ENCODE results near the gene CREB5.

The CREB5 gene

DNA sequence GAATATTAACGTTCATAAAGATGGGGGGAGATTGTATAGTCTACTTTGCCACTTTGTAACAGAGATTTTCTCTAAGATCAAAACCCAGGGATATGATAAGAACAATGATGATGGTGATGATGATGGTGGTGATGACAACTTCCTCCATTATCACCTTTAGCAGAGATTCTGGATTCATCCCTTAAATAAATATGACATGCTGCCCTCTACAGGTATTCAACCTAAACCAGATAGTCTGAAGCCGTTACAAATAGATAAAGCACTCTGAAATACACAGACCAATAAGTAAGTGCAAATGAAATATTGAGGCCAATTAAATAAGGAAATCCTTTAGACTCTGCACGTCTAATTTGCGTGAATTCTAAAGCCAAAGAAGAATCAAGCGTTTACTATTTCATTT lies 211.5 kb downstream of the CREB5 start:
- no peak for DNase-seq (ENCODE audit: low read depth in 2 of 2)
- TF ChIP-seq CTCF (IDR thresholded peaks at IDR 0.05; ENCODE audit: low read depth, low read length): no peak

DNA sequence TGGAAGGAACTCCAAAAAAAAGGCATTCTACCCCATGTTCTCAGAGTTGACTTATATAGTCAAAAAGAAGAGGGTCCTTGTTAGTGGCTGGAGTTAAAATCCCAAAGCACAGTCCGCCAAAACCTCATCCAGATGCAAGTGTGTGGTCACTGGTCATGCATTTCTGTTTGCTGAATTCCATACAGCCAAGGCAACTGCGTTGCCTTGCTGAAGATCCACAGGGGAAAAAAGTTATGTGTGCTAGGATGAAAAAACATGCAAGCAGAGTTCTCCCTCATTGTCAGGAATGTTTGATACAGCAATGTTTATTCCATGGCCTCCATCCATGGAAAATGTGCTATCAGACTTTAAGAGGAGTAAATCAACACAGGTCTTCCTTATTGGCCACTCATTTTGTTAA lies 213.1 kb downstream of the CREB5 start:
- no peak for DNase-seq (ENCODE audit: low read depth in 2 of 2)
- no peak for TF ChIP-seq CTCF (IDR thresholded peaks at IDR 0.05; ENCODE audit: low read depth, low read length)
- H3K4me3 ChIP-seq (replicated peaks in 1 of 2; ENCODE audit: low read depth in 2 of 2, low read length in 2 of 2): no peak overlapping the region

More for the DNA sequence above, 211.5 kb downstream of the CREB5 start:
- no peak overlapping the region for H3K4me3 ChIP-seq (replicated peaks in 1 of 2; ENCODE audit: low read depth in 2 of 2, low read length in 2 of 2)

- no peak for TF ChIP-seq CTCF (IDR thresholded peaks at IDR 0.05; ENCODE audit: low read depth, low read length)
- DNase-seq (ENCODE audit: low read depth in 2 of 2): no peak
- no peak overlapping the region for H3K4me3 ChIP-seq (replicated peaks in 1 of 2; ENCODE audit: low read depth in 2 of 2, low read length in 2 of 2)
Measured at GRCh38 chr7:28626221-28626620, 213.9 kb downstream of the CREB5 start.

DNA sequence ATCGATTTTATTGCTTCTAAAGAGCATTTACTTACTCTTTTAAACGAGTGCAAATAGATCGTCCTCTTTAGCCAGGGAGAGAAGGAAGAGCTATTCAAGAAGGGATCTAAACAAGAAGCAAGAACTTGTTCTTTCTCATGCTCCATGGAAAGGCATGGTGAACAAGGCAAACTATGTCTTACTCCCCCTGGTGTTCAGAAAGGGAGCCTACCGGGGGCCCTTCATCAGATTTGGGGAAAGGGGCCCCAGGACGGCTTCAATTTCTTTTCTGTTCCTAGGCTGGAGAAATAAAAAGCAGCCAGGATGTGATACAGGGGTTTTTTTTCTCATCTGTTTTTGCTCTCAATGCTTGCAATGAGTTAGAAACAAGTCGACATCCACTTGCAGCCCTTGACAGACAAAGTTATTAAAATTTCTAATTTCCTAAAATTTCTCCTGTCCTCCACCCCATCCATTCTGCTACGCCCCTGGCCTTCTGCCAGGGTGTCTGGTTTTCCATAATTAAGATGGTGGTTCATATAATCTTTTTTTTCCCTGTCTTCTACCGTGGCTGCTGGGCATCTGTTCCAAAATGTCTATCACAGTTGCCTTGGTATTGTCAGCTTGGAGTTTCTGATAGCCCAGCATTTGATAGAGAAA lies 214.4 kb downstream of the CREB5 start:
- peak; percentile 68 for TF ChIP-seq CTCF (IDR thresholded peaks at IDR 0.05; ENCODE audit: low read depth, low read length)
- no peak overlapping the region for H3K4me3 ChIP-seq (replicated peaks in 1 of 2; ENCODE audit: low read depth in 2 of 2, low read length in 2 of 2)
- DNase-seq (ENCODE audit: low read depth in 2 of 2): peak; percentile 56 to 61

- peak in 1 of 2 donors; percentile 45 for DNase-seq (ENCODE audit: low read depth in 2 of 2)
- H3K4me3 ChIP-seq (replicated peaks in 1 of 2; ENCODE audit: low read depth in 2 of 2, low read length in 2 of 2): no peak overlapping the region
- no peak for TF ChIP-seq CTCF (IDR thresholded peaks at IDR 0.05; ENCODE audit: low read depth, low read length)
Measured at GRCh38 chr7:28627263-28627653, 214.9 kb downstream of the CREB5 start.

DNA sequence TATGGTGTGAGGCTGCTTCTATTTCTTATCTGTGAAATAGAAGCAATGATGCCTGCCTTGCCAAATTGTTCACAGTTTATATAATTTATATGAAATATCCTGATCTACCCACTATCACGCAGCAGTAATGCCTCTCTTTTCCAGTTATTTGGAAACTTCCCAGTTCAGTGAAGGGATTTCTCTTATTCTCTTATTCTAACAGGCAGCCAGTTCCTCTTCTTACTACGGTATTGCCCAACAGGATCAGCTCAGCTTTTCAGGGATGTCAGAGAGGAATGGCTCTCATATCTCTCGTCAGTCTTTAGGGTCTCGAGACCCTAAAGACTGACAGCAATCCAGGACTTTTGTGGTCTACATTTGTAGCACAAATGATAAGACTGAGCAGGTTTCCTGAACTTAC lies 215.6 kb downstream of the CREB5 start:
- H3K4me3 ChIP-seq (replicated peaks in 1 of 2; ENCODE audit: low read depth in 2 of 2, low read length in 2 of 2): no peak overlapping the region
- DNase-seq (ENCODE audit: low read depth in 2 of 2): no peak
- TF ChIP-seq CTCF (IDR thresholded peaks at IDR 0.05; ENCODE audit: low read depth, low read length): no peak
